ENCODE data around the gene PLA2G2D.

DNA sequence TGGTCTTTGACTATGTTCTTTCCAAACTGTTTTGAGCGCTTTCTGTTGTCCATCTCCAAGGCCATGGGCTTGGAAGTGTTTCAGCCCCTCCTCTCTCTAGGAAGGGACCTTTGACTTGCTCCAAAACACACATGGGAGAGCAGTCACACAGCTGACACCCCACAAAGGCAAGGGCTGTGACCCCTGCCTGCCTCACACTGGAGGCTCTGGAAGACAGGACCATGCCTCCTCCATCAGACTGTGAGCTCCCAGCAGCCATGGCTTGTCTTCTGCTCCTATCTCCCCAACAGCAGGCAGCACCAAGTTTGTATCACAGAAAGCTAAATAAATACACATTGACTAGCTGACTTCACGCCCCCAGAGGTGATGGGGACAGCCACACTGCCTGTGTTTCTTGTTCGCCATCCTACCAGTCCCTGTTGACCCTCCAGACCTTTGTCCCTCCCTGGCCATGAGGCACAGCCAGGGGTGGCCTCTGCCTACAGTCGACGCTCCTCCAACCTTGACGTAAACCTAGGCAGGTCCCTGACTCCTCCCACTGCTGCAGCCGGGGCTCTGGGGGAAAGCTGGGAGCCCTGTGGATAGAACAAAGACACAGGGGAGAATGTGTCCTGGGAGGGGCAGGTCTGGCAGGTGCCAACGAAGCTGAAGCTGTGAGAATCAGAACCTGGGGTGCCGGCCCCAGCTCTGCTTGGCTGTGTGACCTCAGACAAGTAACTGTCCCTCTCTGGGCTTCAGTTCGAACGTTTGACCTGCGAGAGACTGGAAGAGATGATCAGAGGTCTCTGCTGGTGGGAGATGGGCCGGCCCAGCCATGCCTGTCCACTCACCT lies 24.6 kb upstream of the PLA2G2D start:
- TF ChIP-seq, protein P1, sequence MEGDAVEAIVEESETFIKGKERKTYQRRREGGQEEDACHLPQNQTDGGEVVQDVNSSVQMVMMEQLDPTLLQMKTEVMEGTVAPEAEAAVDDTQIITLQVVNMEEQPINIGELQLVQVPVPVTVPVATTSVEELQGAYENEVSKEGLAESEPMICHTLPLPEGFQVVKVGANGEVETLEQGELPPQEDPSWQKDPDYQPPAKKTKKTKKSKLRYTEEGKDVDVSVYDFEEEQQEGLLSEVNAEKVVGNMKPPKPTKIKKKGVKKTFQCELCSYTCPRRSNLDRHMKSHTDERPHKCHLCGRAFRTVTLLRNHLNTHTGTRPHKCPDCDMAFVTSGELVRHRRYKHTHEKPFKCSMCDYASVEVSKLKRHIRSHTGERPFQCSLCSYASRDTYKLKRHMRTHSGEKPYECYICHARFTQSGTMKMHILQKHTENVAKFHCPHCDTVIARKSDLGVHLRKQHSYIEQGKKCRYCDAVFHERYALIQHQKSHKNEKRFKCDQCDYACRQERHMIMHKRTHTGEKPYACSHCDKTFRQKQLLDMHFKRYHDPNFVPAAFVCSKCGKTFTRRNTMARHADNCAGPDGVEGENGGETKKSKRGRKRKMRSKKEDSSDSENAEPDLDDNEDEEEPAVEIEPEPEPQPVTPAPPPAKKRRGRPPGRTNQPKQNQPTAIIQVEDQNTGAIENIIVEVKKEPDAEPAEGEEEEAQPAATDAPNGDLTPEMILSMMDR (conservative IDR thresholded peaks at IDR 0.05; ENCODE audit: low read depth, low read length), result no peak
- TF ChIP-seq EZH2 (IDR thresholded peaks at IDR 0.05; ENCODE audit: borderline replicate concordance, low read depth, low read length, poor library complexity, severe bottlenecking), result no peak
